HUES64 (cell line): Measurements from ENCODE around the gene CES1.
"Not testable (repeated sequence)": the region's sequence is repeated elsewhere in the genome, so short reads cannot be mapped to it uniquely, and the experiment has no call there.

Source experiments
- H3K27ac ChIP-seq: 2 replicates; pipeline ENCODE4 v1.7.0; 2013; ENCODE audit warnings: low read depth, low read length, inconsistent platforms
- H3K27me3 ChIP-seq: 2 replicates; pipeline ENCODE4 v1.6.1; 2013; ENCODE audit warnings: mild to moderate bottlenecking, low read length; ENCODE audit not compliant: insufficient read depth
- H3K36me3 ChIP-seq: 2 replicates; pipeline ENCODE4 v1.6.1; 2013; ENCODE audit warnings: mild to moderate bottlenecking, low read length; ENCODE audit not compliant: insufficient read depth
- H3K4me1 ChIP-seq: 2 replicates; pipeline ENCODE4 v1.6.1; 2013; ENCODE audit warnings: mild to moderate bottlenecking, low read length, moderate library complexity; ENCODE audit not compliant: insufficient read depth
- H3K4me3 ChIP-seq: 2 replicates; pipeline ENCODE4 v1.5.1; 2013; ENCODE audit warnings: mild to moderate bottlenecking, low read length, moderate library complexity
- H3K9ac ChIP-seq: 2 replicates; pipeline ENCODE4 v1.6.1; 2013; ENCODE audit warnings: mild to moderate bottlenecking, low read depth, low read length
- H3K9me3 ChIP-seq: 2 replicates; pipeline ENCODE4 v1.6.1; 2013; ENCODE audit warnings: low read depth, low read length; ENCODE audit not compliant: insufficient read depth
- WGBS: fragments of 150-250, 120-280 bp; methylation state at CpG from one replicate; pipeline ENCODE4 v1.1.7; 2013; ENCODE audit warnings: missing lambda C conversion rate; 5-methylcytosine and 5-hydroxymethylcytosine counted together

Gene CES1

DNA sequence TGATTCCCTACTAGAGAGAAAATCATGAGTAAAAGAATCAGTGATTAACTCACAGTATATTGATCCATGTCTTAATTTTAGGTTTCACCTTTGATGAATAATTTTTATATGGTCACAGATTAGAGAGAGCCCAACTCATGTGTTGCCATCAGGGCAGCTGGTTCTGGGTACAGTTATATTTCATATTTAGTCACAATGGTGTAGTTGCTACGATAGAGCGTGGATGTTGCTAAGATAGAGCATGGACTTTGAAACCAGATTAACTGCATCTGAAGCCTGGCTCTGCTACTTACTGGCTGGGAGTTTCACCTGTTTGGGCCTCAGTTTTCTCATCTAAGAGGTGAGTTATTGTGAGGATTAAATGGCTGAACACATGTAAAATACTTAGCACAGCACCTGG lies 18.7 kb downstream of the CES1 start:
- not testable (repeated sequence) for H3K4me3 ChIP-seq, H3K36me3 ChIP-seq, H3K9ac ChIP-seq, H3K9me3 ChIP-seq, H3K27me3 ChIP-seq, H3K4me1 ChIP-seq, H3K27ac ChIP-seq
- 95% methylated on average over 2 of the region's 2 CpGs for WGBS

GRCh38 chr16:55813730-55814129 lies 19.2 kb downstream of the CES1 start:
- H3K4me3 ChIP-seq, H3K9me3 ChIP-seq, H3K27ac ChIP-seq, H3K36me3 ChIP-seq, H3K9ac ChIP-seq, H3K27me3 ChIP-seq, H3K4me1 ChIP-seq: not testable (repeated sequence)
- WGBS = 92% methylated on average over 9 of the region's 9 CpGs

DNA sequence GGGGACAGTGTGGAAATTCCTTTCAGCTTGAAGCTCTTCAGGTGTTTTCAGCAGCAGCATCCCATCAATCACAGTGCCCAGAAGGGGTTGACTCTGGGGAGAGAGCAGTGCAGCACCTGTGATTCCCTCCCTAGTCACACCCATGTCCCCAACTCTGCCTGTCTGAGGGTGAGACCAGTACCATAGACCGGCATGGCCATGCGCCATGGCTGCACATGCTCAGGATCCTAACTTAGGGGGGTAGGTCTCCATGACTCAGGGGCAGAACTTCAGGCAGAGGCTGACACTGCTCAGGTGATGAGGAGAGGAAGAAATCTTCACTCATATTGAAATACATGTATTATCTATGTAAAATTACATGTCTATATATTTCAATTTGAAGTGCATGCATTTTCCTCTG lies 19.9 kb downstream of the CES1 start:
- no peak overlapping the region for H3K4me3 ChIP-seq
- no peak overlapping the region for H3K27ac ChIP-seq
- no peaks in the 10 kb centered on the region for H3K36me3 ChIP-seq
- 81% methylated on average over 2 of the region's 2 CpGs for WGBS
- no peaks in the 10 kb centered on the region for H3K9me3 ChIP-seq
- H3K4me1 ChIP-seq = peaks cover 3% of the 10 kb centered on the region; the same call in 1 of the 2 replicates
- 0 out of 2 replicates have a peak, but pooled peaks cover 3% of the 10 kb centered on the region for H3K27me3 ChIP-seq
- no peak overlapping the region for H3K9ac ChIP-seq

- 91% methylated on average over 4 of the region's 4 CpGs for WGBS
- H3K36me3 ChIP-seq = no peaks in the 10 kb centered on the region
- peaks cover 3% of the 10 kb centered on the region; the same call in 1 of the 2 replicates for H3K4me1 ChIP-seq
- H3K27ac ChIP-seq = no peak overlapping the region
- 0 out of 2 replicates have a peak, but pooled peaks cover 3% of the 10 kb centered on the region for H3K27me3 ChIP-seq
- H3K9me3 ChIP-seq = no peaks in the 10 kb centered on the region
- no peak overlapping the region for H3K9ac ChIP-seq
- no peak overlapping the region for H3K4me3 ChIP-seq
Observed at GRCh38 chr16:55811811-55812210, 21.1 kb downstream of the CES1 start.

DNA sequence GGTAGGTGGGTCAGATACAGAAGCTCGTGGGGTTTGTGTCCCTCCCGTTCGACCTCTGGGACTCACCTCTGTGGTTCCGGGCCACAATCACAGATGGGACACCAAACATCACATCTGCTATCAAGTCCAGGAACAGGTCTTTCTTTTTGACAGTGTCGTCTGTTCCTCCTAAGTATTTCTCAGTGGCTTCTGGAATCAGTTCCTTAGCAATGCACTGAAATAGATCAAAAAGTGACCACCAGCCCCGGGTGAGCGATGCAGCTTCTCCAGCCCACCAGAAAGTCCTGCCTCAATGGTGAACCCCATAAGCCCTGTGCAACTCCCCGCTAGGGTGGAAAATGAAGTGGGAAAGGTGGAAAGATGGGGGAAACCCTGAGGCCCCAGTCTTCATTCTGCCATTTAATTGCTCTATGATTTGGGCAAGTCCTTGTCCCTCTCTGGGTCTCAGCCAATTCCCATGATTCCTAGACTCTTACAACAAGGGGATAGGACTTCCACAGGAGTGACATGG lies 22.4 kb downstream of the CES1 start:
- peaks cover 3% of the 10 kb centered on the region; the same call in 1 of the 2 replicates for H3K4me1 ChIP-seq
- 0 out of 2 replicates have a peak, but pooled peaks cover 3% of the 10 kb centered on the region for H3K27me3 ChIP-seq
- no peak overlapping the region for H3K9ac ChIP-seq
- no peaks in the 10 kb centered on the region for H3K36me3 ChIP-seq
- H3K9me3 ChIP-seq = no peaks in the 10 kb centered on the region
- no peak overlapping the region for H3K27ac ChIP-seq
- H3K4me3 ChIP-seq = no peak overlapping the region
- 89% methylated on average over 8 of the region's 8 CpGs for WGBS

- Histone ChIP-seq H3K9me3 (no peaks in the 10 kb centered on the region), H3K27me3 (0 out of 2 replicates have a peak, but pooled peaks cover 3% of the 10 kb centered on the region), H3K4me1 (peaks cover 3% of the 10 kb centered on the region; the same call in 1 of the 2 replicates), H3K4me3 (no peak overlapping the region), H3K27ac (no peak overlapping the region), H3K36me3 (no peaks in the 10 kb centered on the region), H3K9ac (no peak overlapping the region)
- WGBS = 95% methylated on average over 4 of the region's 4 CpGs
Observed at GRCh38 chr16:55809851-55810250, 23.0 kb downstream of the CES1 start.

GRCh38 chr16:55809386-55809785 lies 23.5 kb downstream of the CES1 start:
- Histone ChIP-seq H3K4me3 (no peak overlapping the region), H3K27ac (no peak overlapping the region), H3K9ac (no peak overlapping the region), H3K4me1 (peaks cover 3% of the 10 kb centered on the region; the same call in 1 of the 2 replicates), H3K9me3 (no peaks in the 10 kb centered on the region), H3K36me3 (no peaks in the 10 kb centered on the region), H3K27me3 (0 out of 2 replicates have a peak, but pooled peaks cover 3% of the 10 kb centered on the region)
- WGBS = 65% methylated on average over 5 of the region's 5 CpGs

DNA sequence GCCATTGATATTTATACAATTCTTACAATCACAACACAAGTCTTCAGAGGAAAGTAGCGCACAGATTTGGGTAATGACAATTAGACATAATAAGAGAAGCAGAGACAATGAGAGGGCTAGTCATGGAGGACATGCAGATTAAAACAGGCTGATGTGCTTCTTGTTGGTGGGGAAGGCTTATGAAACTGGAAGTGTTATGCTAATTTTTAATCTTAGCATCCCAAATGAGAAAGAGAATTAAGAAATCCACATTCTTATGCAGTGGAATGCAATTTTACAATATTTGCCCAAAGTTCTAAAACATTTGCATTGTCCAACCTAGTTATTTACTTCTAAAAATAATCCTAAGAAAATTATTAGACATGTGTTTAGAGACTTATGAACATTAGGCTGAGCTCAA lies 24.6 kb downstream of the CES1 start:
- WGBS = no CpG with 5 or more reads among the region's 1 CpG

DNA sequence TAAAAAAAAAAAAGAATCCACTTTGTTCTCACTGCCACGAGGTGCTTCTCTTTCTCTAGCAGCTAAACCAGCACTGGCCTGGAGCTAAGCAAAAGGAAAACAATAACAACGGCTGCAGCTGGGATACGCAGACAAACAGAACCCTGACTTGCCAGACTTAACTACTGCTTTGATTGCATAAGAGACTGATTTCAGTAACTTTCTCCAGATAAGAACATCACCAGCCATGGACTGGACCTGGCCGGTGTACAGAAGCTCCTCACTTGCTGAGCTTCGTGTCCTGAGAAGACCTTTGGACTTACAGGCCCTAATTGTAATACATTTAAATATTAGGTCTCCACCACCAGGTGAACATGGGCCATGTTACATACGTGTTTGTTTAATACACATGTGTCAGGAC lies 27.8 kb downstream of the CES1 start:
- H3K4me3 ChIP-seq, H3K4me1 ChIP-seq, H3K9ac ChIP-seq, H3K27ac ChIP-seq, H3K36me3 ChIP-seq, H3K27me3 ChIP-seq, H3K9me3 ChIP-seq: not testable (repeated sequence)
- WGBS = no CpG with 5 or more reads among the region's 6 CpGs

More for the DNA sequence above, 24.6 kb downstream of the CES1 start:
- H3K4me1 ChIP-seq, H3K4me3 ChIP-seq, H3K9ac ChIP-seq, H3K36me3 ChIP-seq, H3K27me3 ChIP-seq, H3K27ac ChIP-seq, H3K9me3 ChIP-seq: not testable (repeated sequence)

- WGBS = no CpG with 5 or more reads among the region's 8 CpGs
- H3K9ac ChIP-seq = not testable (repeated sequence)
Observed at GRCh38 chr16:55803681-55804080, 29.2 kb downstream of the CES1 start.

GRCh38 chr16:55792934-55793374 lies 39.9 kb downstream of the CES1 start:
- H3K4me1 ChIP-seq, H3K9me3 ChIP-seq, H3K27me3 ChIP-seq, H3K4me3 ChIP-seq, H3K27ac ChIP-seq, H3K9ac ChIP-seq, H3K36me3 ChIP-seq: not testable (repeated sequence)
- WGBS = no CpG with 5 or more reads among the region's 11 CpGs

More at GRCh38 chr16:55803681-55804080, 29.2 kb downstream of the CES1 start:
- not testable (repeated sequence) for H3K4me3 ChIP-seq, H3K9me3 ChIP-seq, H3K36me3 ChIP-seq, H3K27me3 ChIP-seq, H3K4me1 ChIP-seq, H3K27ac ChIP-seq

DNA sequence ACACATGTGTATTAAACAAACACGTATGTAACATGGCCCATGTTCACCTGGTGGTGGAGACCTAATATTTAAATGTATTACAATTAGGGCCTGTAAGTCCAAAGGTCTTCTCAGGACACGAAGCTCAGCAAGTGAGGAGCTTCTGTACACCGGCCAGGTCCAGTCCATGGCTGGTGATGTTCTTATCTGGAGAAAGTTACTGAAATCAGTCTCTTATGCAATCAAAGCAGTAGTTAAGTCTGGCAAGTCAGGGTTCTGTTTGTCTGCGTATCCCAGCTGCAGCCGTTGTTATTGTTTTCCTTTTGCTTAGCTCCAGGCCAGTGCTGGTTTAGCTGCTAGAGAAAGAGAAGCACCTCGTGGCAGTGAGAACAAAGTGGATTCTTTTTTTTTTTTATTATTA lies 41.4 kb downstream of the CES1 start:
- H3K9ac ChIP-seq, H3K4me1 ChIP-seq, H3K27ac ChIP-seq, H3K27me3 ChIP-seq, H3K4me3 ChIP-seq, H3K36me3 ChIP-seq, H3K9me3 ChIP-seq: not testable (repeated sequence)
- WGBS = no CpG with 5 or more reads among the region's 6 CpGs
